NCI-H146 (cell line): ENCODE measurements around the gene RGCC.

ENCODE experiments used
- DNase-seq: peaks from one replicate; lab custom pipeline; 2025; lab: John Stamatoyannopoulos, UW

The RGCC gene

DNA sequence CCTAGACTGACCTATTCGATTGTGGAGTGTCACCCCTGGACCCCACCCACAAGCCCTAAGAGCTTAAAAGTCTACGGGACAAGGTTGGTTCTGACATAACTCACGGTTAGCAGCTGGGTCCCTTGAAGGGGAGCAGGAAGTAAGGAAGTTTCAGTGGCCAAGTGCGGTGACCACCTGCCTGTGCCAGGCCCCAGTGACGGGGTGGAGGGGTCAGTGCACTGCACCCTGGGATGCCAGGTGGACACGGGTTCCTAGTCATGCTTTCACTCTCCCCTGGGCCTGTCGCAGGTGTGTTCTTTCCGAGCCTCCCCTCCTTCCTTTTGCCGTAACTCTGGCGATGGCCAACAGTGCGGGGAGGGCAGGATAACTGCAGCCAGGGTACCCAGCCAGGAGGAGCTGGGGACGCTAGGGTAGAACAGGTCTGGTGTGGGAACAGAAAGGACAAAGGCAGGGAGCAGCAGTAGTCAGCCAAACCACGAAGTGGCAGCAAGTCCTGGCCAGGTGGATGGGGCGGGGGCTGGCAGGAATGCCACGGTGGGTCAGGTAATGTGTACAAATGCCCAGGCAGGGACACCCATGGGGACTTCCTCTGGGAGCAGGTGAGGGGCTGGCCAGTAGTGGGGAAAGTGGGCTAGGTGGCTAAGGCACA is 58.3 kb downstream of the RGCC start:
- DNase-seq: no peak

DNA sequence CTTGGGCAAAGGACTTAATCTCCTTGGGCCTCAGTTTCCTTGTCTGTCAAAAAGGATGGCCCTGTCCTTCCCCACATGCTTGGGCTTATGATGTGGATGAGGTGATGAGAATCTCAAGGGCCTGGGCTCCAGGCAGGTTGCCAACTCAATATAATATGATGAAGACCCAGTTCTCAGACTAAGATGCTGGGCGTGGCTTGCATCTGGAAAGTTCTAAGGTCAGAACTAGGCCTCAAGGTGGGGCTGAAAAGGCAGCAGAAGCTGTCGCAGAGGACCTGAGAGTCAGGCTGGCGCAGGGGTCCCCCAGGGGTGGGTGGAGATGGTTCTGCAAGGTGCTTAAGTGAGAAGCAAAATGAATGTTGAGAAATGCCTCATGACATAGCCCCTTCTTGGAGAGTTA is 58.8 kb downstream of the RGCC start:
- DNase-seq: no peak

DNA sequence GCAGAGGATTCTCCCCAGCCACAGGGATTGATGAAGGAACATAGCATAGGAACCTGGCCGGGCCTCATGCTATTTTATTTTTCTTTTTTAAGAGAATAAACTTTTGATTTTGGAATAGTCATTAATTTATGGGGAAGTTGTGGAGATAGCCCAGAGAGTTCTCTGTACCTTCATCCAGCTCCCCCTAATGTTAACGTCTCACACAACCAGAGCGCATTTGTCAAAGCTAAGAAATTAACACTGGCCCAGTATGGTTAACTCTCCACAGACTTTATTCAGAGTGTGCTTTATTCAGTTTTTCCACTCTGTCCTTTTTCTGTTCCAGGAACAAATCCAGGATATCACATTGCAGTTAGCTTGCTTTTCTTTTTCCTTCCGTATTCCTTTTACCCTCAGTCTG is 59.4 kb downstream of the RGCC start:
- DNase-seq: no peak

DNA sequence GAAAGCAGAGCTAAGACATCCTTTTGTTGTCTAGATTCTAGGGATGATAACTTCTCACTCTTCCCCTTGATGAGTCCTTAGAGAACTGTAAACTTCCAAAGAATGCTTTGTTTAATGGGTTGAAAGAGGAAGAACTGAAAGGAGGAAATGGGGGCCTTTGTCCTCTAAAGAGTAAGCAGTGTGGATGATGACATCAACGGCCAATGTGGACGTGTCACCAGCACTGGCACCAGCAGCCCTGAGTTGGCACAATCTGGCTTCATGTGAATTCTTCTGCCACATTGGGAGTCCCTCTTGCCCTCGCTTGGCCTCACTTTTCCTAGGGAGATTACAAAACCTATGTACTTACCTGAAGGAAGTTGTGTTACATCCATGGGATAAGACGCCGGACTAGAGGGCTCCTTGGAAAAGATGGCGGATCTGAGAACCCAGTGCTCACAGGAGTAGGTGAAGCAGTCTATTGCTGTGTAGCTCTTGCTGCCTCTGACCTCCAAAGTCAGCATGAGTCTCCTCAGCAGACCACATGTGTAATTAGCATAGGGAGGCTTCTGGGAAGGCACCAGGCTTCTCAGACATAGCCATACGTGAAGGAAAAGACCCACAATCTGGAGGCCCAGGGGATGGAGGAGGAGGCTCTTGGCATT is 62.8 kb downstream of the RGCC start:
- no peak for DNase-seq
